GM12875 (cell line): ENCODE data around the gene ZKSCAN5.
"Not testable (repeated sequence)": the region's sequence is repeated elsewhere in the genome, so short reads cannot be mapped to it uniquely, and the experiment has no call there.

Experiments
- H3K4me3 ChIP-seq: one replicate; pipeline ENCODE4 v1.5.1; 2011; ENCODE audit warnings: low read depth, low read length, control low read depth
- CTCF ChIP-seq: IDR thresholded peaks from 2 replicates; pipeline ENCODE4 v1.5.1; 2011; ENCODE audit warnings: low read depth, mild to moderate bottlenecking, control low read depth, inconsistent platforms, low read length, moderate library complexity, borderline replicate concordance; ENCODE audit not compliant: insufficient read depth

ZKSCAN5 gene

GRCh38 chr7:99560834-99561736 is 56.6 kb downstream of the ZKSCAN5 start:
- H3K4me3 ChIP-seq, result no peak overlapping the region
- TF ChIP-seq CTCF, result no peak

- no peak for TF ChIP-seq CTCF
Observed at GRCh38 chr7:99561737-99562051, 57.2 kb downstream of the ZKSCAN5 start.

GRCh38 chr7:99562114-99562784 is 57.8 kb downstream of the ZKSCAN5 start:
- no peak overlapping the region for H3K4me3 ChIP-seq
- no peak for TF ChIP-seq CTCF

More at GRCh38 chr7:99561737-99562051, 57.2 kb downstream of the ZKSCAN5 start:
- no peak overlapping the region for H3K4me3 ChIP-seq

- TF ChIP-seq CTCF, result no peak
- H3K4me3 ChIP-seq, result no peak overlapping the region
Observed at GRCh38 chr7:99562832-99563231, 58.4 kb downstream of the ZKSCAN5 start.

- no peak for TF ChIP-seq CTCF
- H3K4me3 ChIP-seq, result no peak overlapping the region
Observed at GRCh38 chr7:99563650-99564049, 59.2 kb downstream of the ZKSCAN5 start.

- not testable (repeated sequence) for H3K4me3 ChIP-seq
Observed at GRCh38 chr7:99568770-99569169, 64.3 kb downstream of the ZKSCAN5 start.

GRCh38 chr7:99571768-99572167 is 67.3 kb downstream of the ZKSCAN5 start:
- TF ChIP-seq CTCF, result no peak
- H3K4me3 ChIP-seq, result no peak overlapping the region
